Epithelial cell of proximal tubule (primary cell): ENCODE measurements around the gene ATPAF2. TPM values are rescaled to one million over a fixed set of nuclear protein-coding genes. Genes with fewer than 3 reads are reported as not detected.
A peak's percentile ranks its signal among the peaks of the same experiment; 100 is the strongest.

Experiments used
- DNase-seq: peaks from one replicate; pipeline ENCODE4 v3.0.0-alpha.2; 2011; ENCODE audit warnings: low read depth
- H3K4me3 ChIP-seq: 2 replicates; pipeline ENCODE4 v1.5.1; 2011; ENCODE audit warnings: low read depth, mild to moderate bottlenecking, low read length
- CTCF ChIP-seq: conservative IDR thresholded peaks from 2 replicates; pipeline ENCODE4 v1.5.1; 2012; ENCODE audit warnings: low read depth, mild to moderate bottlenecking, low read length
- total RNA-seq: library from RNA; depleted of rRNA; stranded (reverse); fragments of >200 nt; gene quantifications from 2 replicates; pipeline ENCODE4 v1.2.3, GENCODE V29; 2015

The ATPAF2 gene
- total RNA-seq, 1 donor from 2014 or later, result 19.5 TPM

GRCh38 chr17:18056214-18056613 lies 17.2 kb upstream of the ATPAF2 start:
- DNase-seq, result no peak
- TF ChIP-seq CTCF, result no peak
- no peak overlapping the region for H3K4me3 ChIP-seq

DNA sequence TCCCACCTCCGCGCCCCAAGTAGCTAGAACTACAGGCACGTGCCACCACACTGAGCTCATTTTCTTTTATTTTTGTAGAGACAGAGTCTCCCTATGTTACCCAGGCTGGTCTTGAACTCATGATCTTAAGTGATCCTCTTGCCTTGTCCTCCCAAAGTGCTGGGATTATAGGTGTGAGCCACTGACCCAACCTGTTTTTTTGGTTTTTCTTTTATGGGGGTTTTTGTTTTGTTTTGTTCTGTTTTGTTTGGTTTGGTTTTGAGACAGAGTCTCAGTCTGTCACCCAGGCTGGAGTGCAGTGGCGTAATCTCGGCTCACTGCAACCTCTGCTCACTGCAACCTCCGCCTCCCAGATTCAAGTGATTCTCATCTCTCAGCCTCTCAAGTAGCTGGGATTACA lies 16.6 kb upstream of the ATPAF2 start:
- no peak for DNase-seq
- TF ChIP-seq CTCF, result no peak

DNA sequence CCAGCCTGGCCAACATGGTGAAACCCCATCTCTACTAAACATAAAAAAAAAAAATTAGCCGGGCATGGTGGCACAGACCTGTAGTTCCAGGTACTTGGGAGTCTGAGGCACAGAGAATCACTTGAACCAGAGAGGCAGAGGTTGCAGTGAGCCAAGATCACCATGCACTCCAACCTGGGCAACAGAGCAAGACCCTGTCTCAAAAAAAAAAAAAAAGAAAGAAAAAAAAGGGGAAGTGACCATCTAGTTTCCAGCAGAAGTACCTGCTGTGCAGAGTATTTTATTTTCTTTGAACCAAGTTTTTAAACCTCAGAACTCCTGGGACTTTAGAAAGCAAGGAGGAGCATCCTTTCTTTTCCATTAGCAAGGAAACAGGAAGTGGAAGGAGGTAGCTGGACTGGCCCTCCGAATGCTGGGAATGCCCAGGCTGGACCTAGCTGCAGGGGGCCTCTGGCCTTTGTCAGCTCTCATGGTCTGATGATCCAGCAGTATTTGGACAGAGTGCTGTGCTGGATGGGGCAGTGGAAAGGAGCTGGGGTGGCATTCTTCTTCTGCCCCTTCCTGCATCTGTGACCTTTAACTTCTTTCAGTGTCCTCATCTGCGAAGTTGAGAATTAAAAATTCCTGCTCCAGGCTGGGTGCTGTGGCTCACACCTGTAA lies 6.9 kb upstream of the ATPAF2 start:
- no peak overlapping the region for H3K4me3 ChIP-seq
- no peak for TF ChIP-seq CTCF
- DNase-seq, result no peak

More for the DNA sequence above, 16.6 kb upstream of the ATPAF2 start:
- no peak overlapping the region for H3K4me3 ChIP-seq

GRCh38 chr17:18044609-18045008 lies 5.6 kb upstream of the ATPAF2 start:
- DNase-seq, result no peak

GRCh38 chr17:18043491-18043890 lies 4.5 kb upstream of the ATPAF2 start:
- H3K4me3 ChIP-seq, result no peak overlapping the region
- peak; percentile 30 for TF ChIP-seq CTCF
- DNase-seq, result no peak

More at GRCh38 chr17:18044609-18045008, 5.6 kb upstream of the ATPAF2 start:
- H3K4me3 ChIP-seq, result no peak overlapping the region
- no peak for TF ChIP-seq CTCF

DNA sequence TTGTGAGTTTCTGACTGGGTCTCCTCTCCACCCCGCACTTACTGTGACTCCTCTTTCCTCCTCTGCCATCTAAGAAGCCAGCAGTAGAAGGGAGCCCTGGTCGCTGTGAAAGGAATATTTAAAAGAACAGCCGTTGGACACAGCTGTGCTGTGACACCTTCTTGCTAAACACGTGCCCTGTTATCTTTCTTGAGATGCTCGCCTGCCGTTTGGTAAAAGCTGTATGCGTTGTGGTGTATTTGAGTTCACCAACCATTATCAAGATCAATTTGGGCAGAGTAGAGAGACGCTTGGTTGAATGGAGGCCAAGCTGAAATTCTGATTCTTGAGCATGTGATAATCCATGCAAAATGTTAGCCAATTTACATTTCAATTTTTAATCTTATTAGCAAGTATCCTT lies 4.0 kb upstream of the ATPAF2 start:
- DNase-seq, result no peak

More for the DNA sequence above, 4.0 kb upstream of the ATPAF2 start:
- TF ChIP-seq CTCF, result no peak
- H3K4me3 ChIP-seq, result no peak overlapping the region
